Liver (tissue), 9 donors: ENCODE data around the gene SURF2. TPM values are rescaled to one million over a fixed set of nuclear protein-coding genes. Genes with fewer than 3 reads are reported as not detected.

Experiments
- DNase-seq: peaks from one replicate; pipeline ENCODE4 v3.0.0-alpha.2; 2017; ENCODE audit warnings: low spot score
- H3K27ac ChIP-seq, 2 donors: one replicate each; pipeline ENCODE4 v1.7.0; 2013; ENCODE audit warnings: inconsistent platforms in 2 of 2, low read length in 2 of 2, control low read depth in 1 of 2, low read depth in 1 of 2, mild to moderate bottlenecking in 1 of 2
- H3K27me3 ChIP-seq, 4 donors: one replicate each; pipeline versions ENCODE4 v1.6.1 to v1.7.0; 2013; ENCODE audit warnings: low read length in 3 of 4, inconsistent platforms in 1 of 4, mild to moderate bottlenecking in 1 of 4, moderate library complexity in 1 of 4; ENCODE audit not compliant: control insufficient read depth in 4 of 4, insufficient read depth in 4 of 4
- H3K36me3 ChIP-seq, 4 donors: one replicate each; pipeline versions ENCODE4 v1.6.1 to v1.7.0; 2013; ENCODE audit warnings: low read length in 3 of 4, mild to moderate bottlenecking in 3 of 4, low read depth in 1 of 4, moderate library complexity in 1 of 4; ENCODE audit not compliant: control insufficient read depth in 4 of 4, insufficient read depth in 3 of 4
- H3K4me1 ChIP-seq, 4 donors: one replicate each; pipeline versions ENCODE4 v1.6.1 to v1.7.0; 2013; ENCODE audit warnings: low read length in 3 of 4, mild to moderate bottlenecking in 3 of 4, moderate library complexity in 1 of 4; ENCODE audit not compliant: control insufficient read depth in 4 of 4, insufficient read depth in 4 of 4
- H3K4me3 ChIP-seq, 3 donors: one replicate each; pipeline versions ENCODE4 v1.6.1 to v1.7.0; 2013; ENCODE audit warnings: low read length in 3 of 3, control low read depth in 1 of 3, low read depth in 1 of 3, mild to moderate bottlenecking in 1 of 3
- H3K9ac ChIP-seq, 2 donors: one replicate each; pipeline ENCODE4 v1.7.0; 2013; ENCODE audit warnings: low read length in 2 of 2, mild to moderate bottlenecking in 2 of 2, moderate library complexity in 2 of 2, control low read depth in 1 of 2, low read depth in 1 of 2
- H3K9me3 ChIP-seq, 4 donors: one replicate each; pipeline versions ENCODE4 v1.6.1 to v1.7.0; 2013; ENCODE audit warnings: low read length in 3 of 4; ENCODE audit not compliant: control insufficient read depth in 4 of 4
- EGR1 ChIP-seq, 2 donors: IDR thresholded peaks; 2 replicates each; pipeline ENCODE4 v1.6.1; 2016 to 2018; ENCODE audit warnings: antibody characterized with exemption in 2 of 2, low read depth in 2 of 2
- FOXA1 ChIP-seq: IDR thresholded peaks from 2 replicates; pipeline ENCODE4 v1.6.1; 2016; ENCODE audit warnings: antibody characterized with exemption
- FOXA2 ChIP-seq: IDR thresholded peaks from 2 replicates; pipeline ENCODE4 v1.6.1; 2016; ENCODE audit warnings: antibody characterized with exemption
- GABPA ChIP-seq, 2 donors: IDR thresholded peaks in 1 of 2; conservative IDR thresholded peaks in 1 of 2; 2 replicates each; pipeline ENCODE4 v1.6.1; 2016; ENCODE audit warnings: antibody characterized with exemption in 2 of 2, mild to moderate bottlenecking in 1 of 2, moderate library complexity in 1 of 2
- HNF4A ChIP-seq, 2 donors: conservative IDR thresholded peaks; 2 replicates each; pipeline ENCODE4 v1.6.1; 2016; ENCODE audit warnings: antibody characterized with exemption in 2 of 2, mild to moderate bottlenecking in 2 of 2
- HNF4G ChIP-seq: IDR thresholded peaks from 2 replicates; pipeline ENCODE4 v1.6.1; 2016; ENCODE audit warnings: antibody characterized with exemption
- JUND ChIP-seq, 2 donors: IDR thresholded peaks; 2 replicates each; pipeline ENCODE4 v1.6.1; 2016; ENCODE audit warnings: antibody characterized with exemption in 2 of 2
- MAX ChIP-seq: IDR thresholded peaks from 2 replicates; pipeline ENCODE4 v1.6.1; 2016; ENCODE audit warnings: antibody characterized with exemption
- NR2F2 ChIP-seq: IDR thresholded peaks from 2 replicates; pipeline ENCODE4 v1.6.1; 2016; ENCODE audit warnings: antibody characterized with exemption
- RAD21 ChIP-seq, 2 donors: IDR thresholded peaks; 2 replicates each; pipeline ENCODE4 v1.6.1; 2016; ENCODE audit warnings: antibody characterized with exemption in 2 of 2, mild to moderate bottlenecking in 2 of 2
- RXRA ChIP-seq, 2 donors: IDR thresholded peaks; 2 replicates each; pipeline ENCODE4 v1.6.1; 2017 to 2018; ENCODE audit warnings: antibody characterized with exemption in 2 of 2, mild to moderate bottlenecking in 1 of 2
- SP1 ChIP-seq: IDR thresholded peaks from 2 replicates; pipeline ENCODE4 v1.6.1; 2018; ENCODE audit warnings: antibody characterized with exemption, mild to moderate bottlenecking
- TAF1 ChIP-seq: conservative IDR thresholded peaks from 2 replicates; pipeline ENCODE4 v1.6.1; 2016; ENCODE audit warnings: antibody characterized with exemption, mild to moderate bottlenecking
- YY1 ChIP-seq: IDR thresholded peaks from 2 replicates; pipeline ENCODE4 v1.6.1; 2016; ENCODE audit warnings: antibody characterized with exemption, mild to moderate bottlenecking
- ZBTB33 ChIP-seq: IDR thresholded peaks from 2 replicates; pipeline ENCODE4 v1.6.1; 2016; ENCODE audit warnings: antibody characterized with exemption
- WGBS: extraction: QIAGEN DNeasy Blood & Tissue Kit; methylation state at CpG from one replicate; pipeline ENCODE4 v1.1.7; 2013; 5-methylcytosine and 5-hydroxymethylcytosine counted together
- polyA plus RNA-seq, 2 donors: library from polyadenylated mRNA; stranded (reverse) in 1 of 2; unstranded in 1 of 2; fragments of 200-250 nt in 1 of 2; fragments of >200 nt in 1 of 2; fragmentation: Nextera tagmentation in 1 of 2; extraction: Ambion mirVana in 1 of 2; gene quantifications; one replicate each; pipeline versions ENCODE4 v1.2.1 to v1.2.3, GENCODE V29; 2013 to 2015
- total RNA-seq, 2 donors: library from RNA; depleted of rRNA; stranded (reverse); fragments of >200 nt; gene quantifications; one replicate each; pipeline ENCODE4 v1.2.3, GENCODE V29; 2014
- TF ChIP-seq, protein P1 (sequence below): IDR thresholded peaks from 2 replicates; pipeline ENCODE4 v1.6.1; 2016; ENCODE audit warnings: antibody characterized with exemption
- TF ChIP-seq, protein P2 (sequence below): fragments of 150-350 bp; IDR thresholded peaks from 2 replicates; pipeline ENCODE4 v1.5.1; 2017; ENCODE audit warnings: improper control_type of control experiment, low read depth, low read length; ENCODE audit not compliant: missing input control
- TF ChIP-seq, protein P3 (sequence below): IDR thresholded peaks from 2 replicates; pipeline ENCODE4 v1.6.1; 2016; ENCODE audit warnings: antibody characterized with exemption, mild to moderate bottlenecking
- donor health status: healthy.
- donor health status: healthy.
- donor health status: healthy.
- donor health status: healthy.
- donor health status: healthy.

The SURF2 gene
- total and polyA plus RNA-seq, 4 donors = 6.0 to 15.8 (median 13.7) TPM

DNA sequence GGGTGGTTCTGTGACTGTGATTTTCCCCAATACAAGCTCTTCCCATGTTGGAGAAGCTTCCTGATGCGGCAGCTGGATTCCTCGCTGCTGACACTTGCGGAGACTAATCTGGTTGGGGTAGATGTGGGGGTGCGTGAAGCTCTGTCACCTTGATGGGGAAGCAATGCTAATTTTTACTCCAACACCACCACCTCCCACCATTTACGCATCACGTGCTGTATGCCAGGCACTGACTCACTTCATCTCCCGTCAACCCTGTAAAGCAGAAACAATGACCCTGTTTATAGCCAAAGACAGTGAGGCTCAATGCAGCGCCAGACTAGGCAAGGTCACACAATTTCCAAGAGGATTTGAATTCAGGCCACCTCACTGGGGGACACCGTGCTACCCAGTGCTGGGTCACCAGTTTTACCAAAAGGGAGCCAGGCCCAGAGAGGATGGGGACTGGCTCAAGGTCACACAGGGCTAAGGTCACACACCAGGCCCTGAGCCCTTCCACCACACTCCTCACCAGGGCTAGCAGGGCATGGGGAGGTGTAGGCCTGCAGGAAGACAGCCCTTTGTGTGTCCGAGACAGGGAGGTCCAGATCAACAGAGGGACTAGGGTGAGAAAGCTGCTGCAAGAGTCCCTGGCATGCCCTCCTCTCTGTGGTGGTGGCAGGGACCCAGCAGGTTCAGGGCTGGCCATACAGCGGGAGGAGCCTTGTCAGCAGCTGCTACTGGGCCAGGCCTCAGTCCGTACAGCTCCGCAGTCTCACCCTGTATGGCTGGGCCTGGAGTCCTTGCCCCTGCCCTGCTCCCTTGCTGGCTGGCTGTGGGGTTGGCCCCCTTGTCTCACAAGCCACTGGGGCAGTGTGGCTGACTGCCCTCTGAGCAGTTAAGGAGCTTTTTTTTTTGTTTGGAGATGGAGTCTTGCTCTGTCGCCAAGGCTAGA is 23.1 kb downstream of the SURF2 start:
- WGBS = 97% methylated on average over 14 of the region's 14 CpGs
- Histone ChIP-seq H3K27ac (no peak overlapping the region), H3K9me3 (no peaks in the 10 kb centered on the region), H3K4me3 (no peak overlapping the region), H3K9ac (no peak overlapping the region), H3K36me3 (no peaks in the 10 kb centered on the region), H3K4me1 (peaks cover 0 to 11% (median 5%) of the 10 kb centered on the region in 4 donors), H3K27me3 (no peaks in the 10 kb centered on the region)
- TF ChIP-seq, protein P1, sequence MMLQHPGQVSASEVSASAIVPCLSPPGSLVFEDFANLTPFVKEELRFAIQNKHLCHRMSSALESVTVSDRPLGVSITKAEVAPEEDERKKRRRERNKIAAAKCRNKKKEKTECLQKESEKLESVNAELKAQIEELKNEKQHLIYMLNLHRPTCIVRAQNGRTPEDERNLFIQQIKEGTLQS = no peak
- no peak for TF ChIP-seq YY1
- no peak for TF ChIP-seq RXRA (IDR thresholded peaks at IDR 0.05)
- TF ChIP-seq, protein P2, sequence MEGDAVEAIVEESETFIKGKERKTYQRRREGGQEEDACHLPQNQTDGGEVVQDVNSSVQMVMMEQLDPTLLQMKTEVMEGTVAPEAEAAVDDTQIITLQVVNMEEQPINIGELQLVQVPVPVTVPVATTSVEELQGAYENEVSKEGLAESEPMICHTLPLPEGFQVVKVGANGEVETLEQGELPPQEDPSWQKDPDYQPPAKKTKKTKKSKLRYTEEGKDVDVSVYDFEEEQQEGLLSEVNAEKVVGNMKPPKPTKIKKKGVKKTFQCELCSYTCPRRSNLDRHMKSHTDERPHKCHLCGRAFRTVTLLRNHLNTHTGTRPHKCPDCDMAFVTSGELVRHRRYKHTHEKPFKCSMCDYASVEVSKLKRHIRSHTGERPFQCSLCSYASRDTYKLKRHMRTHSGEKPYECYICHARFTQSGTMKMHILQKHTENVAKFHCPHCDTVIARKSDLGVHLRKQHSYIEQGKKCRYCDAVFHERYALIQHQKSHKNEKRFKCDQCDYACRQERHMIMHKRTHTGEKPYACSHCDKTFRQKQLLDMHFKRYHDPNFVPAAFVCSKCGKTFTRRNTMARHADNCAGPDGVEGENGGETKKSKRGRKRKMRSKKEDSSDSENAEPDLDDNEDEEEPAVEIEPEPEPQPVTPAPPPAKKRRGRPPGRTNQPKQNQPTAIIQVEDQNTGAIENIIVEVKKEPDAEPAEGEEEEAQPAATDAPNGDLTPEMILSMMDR = no peak
- no peak for TF ChIP-seq GABPA (IDR thresholded peaks at IDR 0.05 in 1 of 2, conservative IDR thresholded peaks at IDR 0.05 in 1 of 2)
- TF ChIP-seq, protein P3, sequence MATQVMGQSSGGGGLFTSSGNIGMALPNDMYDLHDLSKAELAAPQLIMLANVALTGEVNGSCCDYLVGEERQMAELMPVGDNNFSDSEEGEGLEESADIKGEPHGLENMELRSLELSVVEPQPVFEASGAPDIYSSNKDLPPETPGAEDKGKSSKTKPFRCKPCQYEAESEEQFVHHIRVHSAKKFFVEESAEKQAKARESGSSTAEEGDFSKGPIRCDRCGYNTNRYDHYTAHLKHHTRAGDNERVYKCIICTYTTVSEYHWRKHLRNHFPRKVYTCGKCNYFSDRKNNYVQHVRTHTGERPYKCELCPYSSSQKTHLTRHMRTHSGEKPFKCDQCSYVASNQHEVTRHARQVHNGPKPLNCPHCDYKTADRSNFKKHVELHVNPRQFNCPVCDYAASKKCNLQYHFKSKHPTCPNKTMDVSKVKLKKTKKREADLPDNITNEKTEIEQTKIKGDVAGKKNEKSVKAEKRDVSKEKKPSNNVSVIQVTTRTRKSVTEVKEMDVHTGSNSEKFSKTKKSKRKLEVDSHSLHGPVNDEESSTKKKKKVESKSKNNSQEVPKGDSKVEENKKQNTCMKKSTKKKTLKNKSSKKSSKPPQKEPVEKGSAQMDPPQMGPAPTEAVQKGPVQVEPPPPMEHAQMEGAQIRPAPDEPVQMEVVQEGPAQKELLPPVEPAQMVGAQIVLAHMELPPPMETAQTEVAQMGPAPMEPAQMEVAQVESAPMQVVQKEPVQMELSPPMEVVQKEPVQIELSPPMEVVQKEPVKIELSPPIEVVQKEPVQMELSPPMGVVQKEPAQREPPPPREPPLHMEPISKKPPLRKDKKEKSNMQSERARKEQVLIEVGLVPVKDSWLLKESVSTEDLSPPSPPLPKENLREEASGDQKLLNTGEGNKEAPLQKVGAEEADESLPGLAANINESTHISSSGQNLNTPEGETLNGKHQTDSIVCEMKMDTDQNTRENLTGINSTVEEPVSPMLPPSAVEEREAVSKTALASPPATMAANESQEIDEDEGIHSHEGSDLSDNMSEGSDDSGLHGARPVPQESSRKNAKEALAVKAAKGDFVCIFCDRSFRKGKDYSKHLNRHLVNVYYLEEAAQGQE = no peak
- TF ChIP-seq FOXA1 = no peak
- no peak for TF ChIP-seq JUND (IDR thresholded peaks at IDR 0.05)
- no peak for TF ChIP-seq FOXA2
- no peak for TF ChIP-seq NR2F2
- TF ChIP-seq TAF1 = no peak
- TF ChIP-seq HNF4G = no peak
- no peak for TF ChIP-seq HNF4A (conservative IDR thresholded peaks at IDR 0.05)
- TF ChIP-seq RAD21 (IDR thresholded peaks at IDR 0.05) = no peak
- TF ChIP-seq SP1 = no peak
- no peak for TF ChIP-seq EGR1 (IDR thresholded peaks at IDR 0.05; ENCODE audit: low read depth in 2 of 2)
- no peak for TF ChIP-seq ZBTB33
- TF ChIP-seq MAX = no peak
- no peak for DNase-seq
